GM10266 (cell line): ENCODE results near the gene IBA57.

Experiments
- DNase-seq: peaks from one replicate; pipeline ENCODE4 v3.0.0; 2012; ENCODE audit errors: extremely low spot score
- TF ChIP-seq, protein P1 (sequence below): IDR thresholded peaks from 2 replicates; pipeline ENCODE4 v1.5.1; 2012; ENCODE audit warnings: mild to moderate bottlenecking, low read depth; ENCODE audit not compliant: control insufficient read depth, insufficient read depth; ENCODE audit errors: missing control alignments

Gene IBA57

DNA sequence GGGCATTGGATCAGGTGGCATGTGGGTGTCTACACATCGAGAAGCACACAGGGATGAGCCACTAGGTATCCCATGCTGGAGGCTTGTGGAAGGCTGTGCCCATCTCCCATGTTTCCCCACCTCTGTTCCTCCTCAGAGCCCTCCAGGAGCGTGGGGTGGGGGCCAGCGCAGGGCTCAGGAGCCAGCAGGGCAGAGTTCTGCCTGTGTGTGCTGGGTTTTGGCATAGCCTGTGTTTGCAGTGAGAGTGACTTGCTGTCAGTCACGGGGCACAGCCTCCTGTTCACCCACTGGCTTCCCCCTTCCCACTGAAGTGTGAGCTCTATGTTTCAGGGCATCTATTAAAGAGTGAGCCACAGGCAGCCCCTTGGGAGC, 10.4 kb downstream of the IBA57 start:
- no peak for DNase-seq
- TF ChIP-seq, protein P1, sequence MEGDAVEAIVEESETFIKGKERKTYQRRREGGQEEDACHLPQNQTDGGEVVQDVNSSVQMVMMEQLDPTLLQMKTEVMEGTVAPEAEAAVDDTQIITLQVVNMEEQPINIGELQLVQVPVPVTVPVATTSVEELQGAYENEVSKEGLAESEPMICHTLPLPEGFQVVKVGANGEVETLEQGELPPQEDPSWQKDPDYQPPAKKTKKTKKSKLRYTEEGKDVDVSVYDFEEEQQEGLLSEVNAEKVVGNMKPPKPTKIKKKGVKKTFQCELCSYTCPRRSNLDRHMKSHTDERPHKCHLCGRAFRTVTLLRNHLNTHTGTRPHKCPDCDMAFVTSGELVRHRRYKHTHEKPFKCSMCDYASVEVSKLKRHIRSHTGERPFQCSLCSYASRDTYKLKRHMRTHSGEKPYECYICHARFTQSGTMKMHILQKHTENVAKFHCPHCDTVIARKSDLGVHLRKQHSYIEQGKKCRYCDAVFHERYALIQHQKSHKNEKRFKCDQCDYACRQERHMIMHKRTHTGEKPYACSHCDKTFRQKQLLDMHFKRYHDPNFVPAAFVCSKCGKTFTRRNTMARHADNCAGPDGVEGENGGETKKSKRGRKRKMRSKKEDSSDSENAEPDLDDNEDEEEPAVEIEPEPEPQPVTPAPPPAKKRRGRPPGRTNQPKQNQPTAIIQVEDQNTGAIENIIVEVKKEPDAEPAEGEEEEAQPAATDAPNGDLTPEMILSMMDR, result no peak

DNA sequence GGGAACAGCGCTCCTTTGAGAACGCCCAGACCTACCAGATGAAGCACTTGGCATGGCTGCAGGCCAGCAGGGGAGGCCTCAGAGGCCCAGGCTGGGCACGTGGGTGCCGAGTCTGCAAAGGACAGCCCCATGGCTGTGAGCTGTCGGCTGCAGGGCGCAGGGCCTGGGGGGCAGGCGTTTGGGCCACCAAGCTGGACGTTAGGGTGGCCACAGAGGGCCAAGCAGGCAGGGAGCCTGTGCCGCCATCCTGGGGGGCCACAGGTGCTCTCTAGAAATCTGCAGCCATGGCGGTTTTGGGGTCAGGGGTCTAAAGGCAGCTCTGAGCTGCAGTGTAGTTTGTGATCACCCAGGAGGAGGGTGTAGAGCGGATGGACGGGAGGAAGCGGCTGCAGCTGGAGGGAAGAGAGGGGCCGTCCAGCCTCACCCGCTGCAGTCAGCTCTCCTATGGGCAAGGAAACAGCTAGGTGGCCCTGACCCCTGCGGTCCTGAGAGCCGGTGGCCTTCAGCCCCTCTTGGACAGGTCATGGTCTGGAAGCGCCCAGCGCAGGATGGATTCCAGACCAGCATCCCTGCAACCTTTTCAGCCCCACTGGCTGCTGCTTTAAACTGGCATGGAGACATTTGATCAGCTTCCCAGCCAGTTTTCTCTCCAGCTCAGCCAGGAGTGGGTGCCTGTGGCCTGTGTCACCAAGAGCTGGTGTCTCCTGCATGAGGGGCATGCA, 11.0 kb downstream of the IBA57 start:
- DNase-seq, result no peak
- TF ChIP-seq, protein P1, result no peak

GRCh38 chr1:228177183-228177475, 11.5 kb downstream of the IBA57 start:
- DNase-seq, result no peak
- TF ChIP-seq, protein P1, result no peak

- TF ChIP-seq, protein P1, result no peak
- DNase-seq, result no peak
Measured at GRCh38 chr1:228177721-228178710, 12.4 kb downstream of the IBA57 start.

- TF ChIP-seq, protein P1, result no peak
- DNase-seq, result no peak
Measured at GRCh38 chr1:228178737-228179684, 13.4 kb downstream of the IBA57 start.

DNA sequence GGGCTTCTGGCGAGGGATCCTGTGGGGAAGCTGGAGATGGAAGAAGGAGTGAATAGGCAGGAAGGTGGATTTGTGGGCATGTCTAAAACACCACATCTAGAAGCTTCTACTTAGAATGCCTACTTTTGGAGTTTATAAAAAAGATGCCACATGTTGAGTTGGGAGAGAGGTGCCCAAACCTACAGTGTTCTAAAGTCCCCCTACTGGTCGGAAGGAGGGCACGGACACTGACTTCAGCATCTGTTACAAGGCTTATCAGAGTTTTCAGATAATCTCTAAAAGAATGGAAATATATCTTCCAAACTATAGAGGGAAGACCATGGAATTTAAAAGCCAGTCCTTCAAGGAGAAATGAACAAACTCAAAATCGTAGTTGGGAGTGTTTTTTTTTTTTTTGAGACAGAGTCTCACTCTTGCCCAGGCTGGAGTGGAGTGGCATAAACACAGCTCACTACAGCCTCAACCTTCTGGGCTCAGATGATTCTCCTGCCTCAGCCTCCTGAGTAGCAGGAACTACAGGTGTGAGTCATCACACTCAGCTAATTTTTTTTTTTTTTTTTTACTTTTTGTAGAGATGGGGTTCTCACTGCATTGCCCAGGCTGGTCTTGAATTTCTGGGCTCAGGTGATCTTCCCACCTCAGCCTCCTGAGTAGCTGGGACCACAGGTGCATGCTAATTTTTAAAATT, 14.8 kb downstream of the IBA57 start:
- DNase-seq, result no peak
- TF ChIP-seq, protein P1, result no peak
